Nephron (organoid): ENCODE data around the gene MRAS.
A peak's percentile ranks its signal among the peaks of the same experiment; 100 is the strongest.

Experiments
- H3K27ac Mint-ChIP-seq, 3 experiments: 2 replicates each; pipeline ENCODE4 v1.8.0; 2020; ENCODE audit warnings: mixed read lengths in 3 of 3, mild to moderate bottlenecking in 2 of 3, moderate library complexity in 1 of 3
- H3K27me3 Mint-ChIP-seq: 2 replicates; pipeline ENCODE4 v1.8.0; 2021; ENCODE audit warnings: low read depth, mild to moderate bottlenecking, moderate library complexity, mixed read lengths
- H3K36me3 Mint-ChIP-seq: 2 replicates; pipeline ENCODE4 v1.8.0; 2020; ENCODE audit warnings: low read depth, mixed read lengths
- H3K4me1 Mint-ChIP-seq: 2 replicates; pipeline ENCODE4 v1.8.0; 2020; ENCODE audit warnings: mixed read lengths
- H3K4me3 Mint-ChIP-seq, 3 experiments: 2 replicates each; pipeline ENCODE4 v1.8.0; 2020; ENCODE audit warnings: mild to moderate bottlenecking in 3 of 3, mixed read lengths in 3 of 3, moderate library complexity in 2 of 3
- H3K9me3 Mint-ChIP-seq: 2 replicates; pipeline ENCODE4 v1.8.0; 2020; ENCODE audit warnings: mixed read lengths
- TF ChIP-seq, protein P1 (sequence below), 3 experiments: fragments of 200-600 bp; sonication (generic); IDR thresholded peaks; one replicate each; pipeline ENCODE4 v1.5.0; 2021; ENCODE audit warnings: antibody characterized with exemption in 3 of 3; ENCODE audit not compliant: unreplicated experiment in 3 of 3

MRAS gene

GRCh38 chr3:138328341-138328740 is 20.0 kb upstream of the MRAS start:
- peaks cover 30% of the 10 kb centered on the region for H3K4me1 Mint-ChIP-seq
- TF ChIP-seq, protein P1, sequence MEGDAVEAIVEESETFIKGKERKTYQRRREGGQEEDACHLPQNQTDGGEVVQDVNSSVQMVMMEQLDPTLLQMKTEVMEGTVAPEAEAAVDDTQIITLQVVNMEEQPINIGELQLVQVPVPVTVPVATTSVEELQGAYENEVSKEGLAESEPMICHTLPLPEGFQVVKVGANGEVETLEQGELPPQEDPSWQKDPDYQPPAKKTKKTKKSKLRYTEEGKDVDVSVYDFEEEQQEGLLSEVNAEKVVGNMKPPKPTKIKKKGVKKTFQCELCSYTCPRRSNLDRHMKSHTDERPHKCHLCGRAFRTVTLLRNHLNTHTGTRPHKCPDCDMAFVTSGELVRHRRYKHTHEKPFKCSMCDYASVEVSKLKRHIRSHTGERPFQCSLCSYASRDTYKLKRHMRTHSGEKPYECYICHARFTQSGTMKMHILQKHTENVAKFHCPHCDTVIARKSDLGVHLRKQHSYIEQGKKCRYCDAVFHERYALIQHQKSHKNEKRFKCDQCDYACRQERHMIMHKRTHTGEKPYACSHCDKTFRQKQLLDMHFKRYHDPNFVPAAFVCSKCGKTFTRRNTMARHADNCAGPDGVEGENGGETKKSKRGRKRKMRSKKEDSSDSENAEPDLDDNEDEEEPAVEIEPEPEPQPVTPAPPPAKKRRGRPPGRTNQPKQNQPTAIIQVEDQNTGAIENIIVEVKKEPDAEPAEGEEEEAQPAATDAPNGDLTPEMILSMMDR (IDR thresholded peaks at IDR 0.05; ENCODE audit: unreplicated experiment in 3 of 3) = no peak
- peak overlapping the region; percentile 83 to 94 (median 93) for H3K4me3 Mint-ChIP-seq

GRCh38 chr3:138329127-138329983 is 19.0 kb upstream of the MRAS start, which contains the start of gene NME9:
Gene NME9 (minus strand): TSS chr3:138329851. CDS start chr3:138329335, 516 bp downstream.
- H3K27me3 Mint-ChIP-seq = peaks cover 22% of the 10 kb centered on the region
- no peaks in the 10 kb centered on the region for H3K9me3 Mint-ChIP-seq
- TF ChIP-seq, protein P1 (IDR thresholded peaks at IDR 0.05; ENCODE audit: unreplicated experiment in 3 of 3) = peak; percentile 53 to 60 (median 53)
- H3K4me1 Mint-ChIP-seq = peaks cover 30% of the 10 kb centered on the region
- H3K4me3 Mint-ChIP-seq = peak within 1 kb of the TSS; percentile 93 to 95 (median 94)
- H3K27ac Mint-ChIP-seq = peak within 1 kb of the TSS in 2 of 3 experiments; percentile 60 to 78
- H3K36me3 Mint-ChIP-seq = no peaks in the 10 kb centered on the region

More at GRCh38 chr3:138328341-138328740, 20.0 kb upstream of the MRAS start:
- H3K27ac Mint-ChIP-seq = no peak overlapping the region
- peaks cover 20% of the 10 kb centered on the region for H3K27me3 Mint-ChIP-seq
- H3K36me3 Mint-ChIP-seq = no peaks in the 10 kb centered on the region
- H3K9me3 Mint-ChIP-seq = no peaks in the 10 kb centered on the region

DNA sequence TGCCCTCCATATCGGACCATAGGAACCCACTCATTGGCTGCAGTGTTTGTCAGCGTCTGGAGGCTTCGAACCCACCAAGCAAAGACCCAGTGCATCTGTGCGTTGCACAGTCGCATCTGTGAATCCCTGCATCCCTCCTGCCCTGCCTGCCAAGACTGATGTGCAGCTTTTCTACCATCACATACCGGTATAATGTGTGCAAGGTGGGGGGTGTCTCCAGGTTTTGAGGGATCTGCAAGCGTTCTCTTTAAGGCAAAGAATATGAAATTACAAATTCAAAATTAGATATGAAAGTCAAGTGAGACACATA is 18.4 kb upstream of the MRAS start:
- Mint-ChIP-seq H3K9me3 (no peaks in the 10 kb centered on the region), H3K27me3 (peaks cover 26% of the 10 kb centered on the region), H3K36me3 (no peaks in the 10 kb centered on the region), H3K4me1 (peaks cover 26% of the 10 kb centered on the region), H3K27ac (peak overlapping the region in 2 of 3 experiments; percentile 18 to 60), H3K4me3 (peak overlapping the region; percentile 93 to 95 (median 94))
- TF ChIP-seq, protein P1 (IDR thresholded peaks at IDR 0.05; ENCODE audit: unreplicated experiment in 3 of 3) = no peak

GRCh38 chr3:138331143-138331894 is 17.1 kb upstream of the MRAS start:
- TF ChIP-seq, protein P1 (IDR thresholded peaks at IDR 0.05; ENCODE audit: unreplicated experiment in 3 of 3) = peak; percentile 16 to 27 (median 25)
- Mint-ChIP-seq H3K36me3 (no peaks in the 10 kb centered on the region), H3K27me3 (peaks cover 26% of the 10 kb centered on the region), H3K4me3 (peak overlapping the region in 2 of 3 experiments; percentile 57 to 62), H3K4me1 (peaks cover 24% of the 10 kb centered on the region), H3K9me3 (no peaks in the 10 kb centered on the region), H3K27ac (no peak overlapping the region)

DNA sequence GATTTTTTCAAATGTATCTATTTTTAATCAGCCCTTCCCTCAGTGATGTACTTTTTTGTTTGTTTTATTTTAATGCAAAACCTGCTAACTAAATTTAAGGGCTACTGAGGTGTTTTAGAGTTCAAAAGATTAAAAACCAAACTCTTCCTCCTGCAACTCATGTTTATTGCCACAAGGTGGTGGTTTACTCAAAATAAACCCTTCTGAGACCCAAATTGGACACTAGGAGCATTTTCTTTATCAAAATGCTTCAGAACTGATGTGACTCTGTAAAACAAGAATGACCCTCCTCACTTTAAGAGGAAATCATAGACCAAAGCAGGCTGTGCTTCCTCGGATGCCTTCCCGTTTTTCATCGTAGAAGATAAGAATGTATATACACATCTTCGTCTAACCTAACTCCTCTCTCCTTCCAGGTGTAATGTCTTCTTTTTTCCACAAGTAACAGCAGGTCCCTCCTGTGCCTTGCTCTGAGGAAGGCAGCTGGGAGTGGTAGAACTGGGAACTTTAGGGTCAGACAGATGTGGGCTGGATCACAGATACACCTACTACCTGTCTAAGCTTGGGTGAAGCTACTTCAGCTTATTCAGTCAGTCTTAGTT is 15.8 kb upstream of the MRAS start:
- peak overlapping the region in 1 of 3 experiments; percentile 17 for H3K27ac Mint-ChIP-seq
- H3K4me1 Mint-ChIP-seq = peaks cover 27% of the 10 kb centered on the region
- TF ChIP-seq, protein P1 (IDR thresholded peaks at IDR 0.05; ENCODE audit: unreplicated experiment in 3 of 3) = peak; percentile 65 to 67 (median 67)
- peaks cover 29% of the 10 kb centered on the region for H3K27me3 Mint-ChIP-seq
- no peaks in the 10 kb centered on the region for H3K36me3 Mint-ChIP-seq
- H3K4me3 Mint-ChIP-seq = peak overlapping the region in 2 of 3 experiments; percentile 35 to 57
- no peaks in the 10 kb centered on the region for H3K9me3 Mint-ChIP-seq
